GM18505 (cell line): ENCODE measurements around the gene TSC22D1.
"Not testable (repeated sequence)": the region's sequence is repeated elsewhere in the genome, so short reads cannot be mapped to it uniquely, and the experiment has no call there.

Experiments
- ATAC-seq: cut with Tn5 transposase; IDR thresholded peaks from one replicate; pipeline ENCODE4 v1.9.1; 2021; ENCODE audit not compliant: unreplicated experiment
- POLR2A ChIP-seq: IDR thresholded peaks from 4 replicates; pipeline ENCODE4 v1.6.1; 2011; ENCODE audit warnings: borderline replicate concordance; ENCODE audit not compliant: insufficient read depth, insufficient read length; ENCODE audit errors: extremely low read depth

The TSC22D1 gene

GRCh38 chr13:44464471-44464870, 111.7 kb downstream of the TSC22D1 start:
- ATAC-seq, result no peak
- no peak for TF ChIP-seq POLR2A

- no peak for TF ChIP-seq POLR2A
- no peak for ATAC-seq
Observed at GRCh38 chr13:44463759-44464158, 112.4 kb downstream of the TSC22D1 start.

- no peak for ATAC-seq
- no peak for TF ChIP-seq POLR2A
Observed at GRCh38 chr13:44459674-44460073, 116.5 kb downstream of the TSC22D1 start.

- no peak for TF ChIP-seq POLR2A
- ATAC-seq, result no peak
Observed at GRCh38 chr13:44458313-44458975, 117.7 kb downstream of the TSC22D1 start.

GRCh38 chr13:44456212-44456611, 119.9 kb downstream of the TSC22D1 start:
- not testable (repeated sequence) for ATAC-seq

GRCh38 chr13:44455769-44456168, 120.4 kb downstream of the TSC22D1 start:
- no peak for TF ChIP-seq POLR2A
- ATAC-seq, result no peak

- no peak for TF ChIP-seq POLR2A
- ATAC-seq, result no peak
Observed at GRCh38 chr13:44453881-44454280, 122.2 kb downstream of the TSC22D1 start.

GRCh38 chr13:44453069-44453468, 123.1 kb downstream of the TSC22D1 start:
- no peak for TF ChIP-seq POLR2A

GRCh38 chr13:44452418-44452817, 123.7 kb downstream of the TSC22D1 start:
- TF ChIP-seq POLR2A, result no peak
- ATAC-seq, result no peak

More at GRCh38 chr13:44453069-44453468, 123.1 kb downstream of the TSC22D1 start:
- no peak for ATAC-seq

- TF ChIP-seq POLR2A, result no peak
- no peak for ATAC-seq
Observed at GRCh38 chr13:44451651-44452050, 124.5 kb downstream of the TSC22D1 start.

GRCh38 chr13:44451126-44451525, 125.0 kb downstream of the TSC22D1 start:
- TF ChIP-seq POLR2A, result no peak

GRCh38 chr13:44449999-44450821, 125.9 kb downstream of the TSC22D1 start:
- ATAC-seq, result no peak
- TF ChIP-seq POLR2A, result no peak

More at GRCh38 chr13:44451126-44451525, 125.0 kb downstream of the TSC22D1 start:
- ATAC-seq, result no peak

GRCh38 chr13:44448875-44449274, 127.3 kb downstream of the TSC22D1 start:
- no peak for TF ChIP-seq POLR2A

GRCh38 chr13:44448373-44448772, 127.8 kb downstream of the TSC22D1 start:
- TF ChIP-seq POLR2A, result no peak
- no peak for ATAC-seq

More at GRCh38 chr13:44448875-44449274, 127.3 kb downstream of the TSC22D1 start:
- ATAC-seq, result no peak
